Esophagus squamous epithelium (tissue), 5 donors: ENCODE measurements around the gene ACCSL. TPM values are rescaled to one million over a fixed set of nuclear protein-coding genes. Genes with fewer than 3 reads are reported as not detected.

Experiments used
- DNase-seq: peaks from one replicate; lab custom pipeline; 2025; lab: John Stamatoyannopoulos, UW
- H3K27ac ChIP-seq, 4 donors: fragments of 200-600 bp; sonication (generic); one replicate each; pipeline ENCODE4 v1.5.1; 2016 to 2019; ENCODE audit warnings: mild to moderate bottlenecking in 1 of 4
- H3K27me3 ChIP-seq, 4 donors: fragments of 200-600 bp; sonication (generic); 1 replicate in 3 of 4; 2 replicates in 1 of 4; pipeline versions ENCODE4 v1.5.1 to v1.6.0; 2017 to 2021; ENCODE audit warnings: antibody characterized with exemption in 1 of 4
- H3K36me3 ChIP-seq, 3 donors: fragments of 200-600 bp; sonication (generic); one replicate each; pipeline ENCODE4 v1.5.1; 2016 to 2019
- H3K4me1 ChIP-seq, 3 donors: fragments of 200-600 bp; sonication (generic); one replicate each; pipeline ENCODE4 v1.5.1; 2017 to 2019
- H3K4me3 ChIP-seq, 4 donors: fragments of 200-600 bp; sonication (generic); 1 replicate in 3 of 4; 2 replicates in 1 of 4; pipeline ENCODE4 v1.5.1; 2016 to 2019; ENCODE audit warnings: mild to moderate bottlenecking in 2 of 4, moderate library complexity in 1 of 4
- H3K9me3 ChIP-seq, 3 donors: fragments of 200-600 bp; sonication (generic); one replicate each; pipeline ENCODE4 v1.5.1; 2016 to 2019
- POLR2A ChIP-seq, 4 donors: fragments of 450-650 bp; IDR thresholded peaks; one replicate each; pipeline ENCODE4 v1.6.1; 2017; ENCODE audit warnings: antibody characterized with exemption in 4 of 4, mild to moderate bottlenecking in 4 of 4, moderate library complexity in 3 of 4
- WGBS, 2 donors: methylation state at CpG; one replicate each; pipeline ENCODE4 v1.1.5; 2018; 5-methylcytosine and 5-hydroxymethylcytosine counted together
- intact Hi-C: fragments of 100-400 bp; cut with DNase I; formaldehyde crosslinking; loops from one replicate; pipeline ENCODE4 v1.15.0; 2022
- total RNA-seq, 4 donors: library from RNA; depleted of rRNA; stranded (reverse); fragments of >200 nt; gene quantifications; one replicate each; pipeline ENCODE4 v1.1.0, GENCODE V29; 2016
- TF ChIP-seq, protein P1 (sequence below), 6 experiments: fragments of 450-650 bp in 4 of 6; fragments of 200-600 bp in 2 of 6; sonication (generic) in 2 of 6; IDR thresholded peaks; one replicate each; pipeline ENCODE4 v1.5.1; 2016 to 2019; ENCODE audit warnings: antibody characterized with exemption in 6 of 6, mild to moderate bottlenecking in 4 of 6, moderate library complexity in 4 of 6
- donor health status: DM: yes; HTN: yes; CAD: no.

ACCSL gene
- total RNA-seq, 4 donors from 2014 or later = not detected

DNA sequence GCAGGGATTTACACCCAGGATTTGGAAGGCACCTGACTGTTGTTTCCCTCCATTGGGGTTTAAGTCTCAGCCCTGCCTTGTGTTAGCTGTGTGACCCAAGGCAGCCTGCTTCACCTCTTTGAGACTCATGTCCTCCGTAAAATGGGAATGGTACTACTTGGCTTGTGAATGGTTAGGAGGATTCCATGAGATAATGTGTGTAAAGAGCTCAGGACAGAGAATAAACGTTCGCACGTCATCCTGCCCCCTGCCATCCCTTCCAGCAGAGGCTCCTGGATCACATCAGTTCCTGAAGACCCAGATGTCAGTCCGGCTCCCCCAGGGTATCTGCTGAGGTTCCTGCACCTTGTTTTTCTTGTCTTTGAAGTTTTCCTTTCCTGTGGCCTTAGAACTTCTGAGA is 16.8 kb upstream of the ACCSL start:
- TF ChIP-seq POLR2A (IDR thresholded peaks at IDR 0.05) = no peak
- TF ChIP-seq, protein P1, sequence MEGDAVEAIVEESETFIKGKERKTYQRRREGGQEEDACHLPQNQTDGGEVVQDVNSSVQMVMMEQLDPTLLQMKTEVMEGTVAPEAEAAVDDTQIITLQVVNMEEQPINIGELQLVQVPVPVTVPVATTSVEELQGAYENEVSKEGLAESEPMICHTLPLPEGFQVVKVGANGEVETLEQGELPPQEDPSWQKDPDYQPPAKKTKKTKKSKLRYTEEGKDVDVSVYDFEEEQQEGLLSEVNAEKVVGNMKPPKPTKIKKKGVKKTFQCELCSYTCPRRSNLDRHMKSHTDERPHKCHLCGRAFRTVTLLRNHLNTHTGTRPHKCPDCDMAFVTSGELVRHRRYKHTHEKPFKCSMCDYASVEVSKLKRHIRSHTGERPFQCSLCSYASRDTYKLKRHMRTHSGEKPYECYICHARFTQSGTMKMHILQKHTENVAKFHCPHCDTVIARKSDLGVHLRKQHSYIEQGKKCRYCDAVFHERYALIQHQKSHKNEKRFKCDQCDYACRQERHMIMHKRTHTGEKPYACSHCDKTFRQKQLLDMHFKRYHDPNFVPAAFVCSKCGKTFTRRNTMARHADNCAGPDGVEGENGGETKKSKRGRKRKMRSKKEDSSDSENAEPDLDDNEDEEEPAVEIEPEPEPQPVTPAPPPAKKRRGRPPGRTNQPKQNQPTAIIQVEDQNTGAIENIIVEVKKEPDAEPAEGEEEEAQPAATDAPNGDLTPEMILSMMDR (IDR thresholded peaks at IDR 0.05) = no peak

DNA sequence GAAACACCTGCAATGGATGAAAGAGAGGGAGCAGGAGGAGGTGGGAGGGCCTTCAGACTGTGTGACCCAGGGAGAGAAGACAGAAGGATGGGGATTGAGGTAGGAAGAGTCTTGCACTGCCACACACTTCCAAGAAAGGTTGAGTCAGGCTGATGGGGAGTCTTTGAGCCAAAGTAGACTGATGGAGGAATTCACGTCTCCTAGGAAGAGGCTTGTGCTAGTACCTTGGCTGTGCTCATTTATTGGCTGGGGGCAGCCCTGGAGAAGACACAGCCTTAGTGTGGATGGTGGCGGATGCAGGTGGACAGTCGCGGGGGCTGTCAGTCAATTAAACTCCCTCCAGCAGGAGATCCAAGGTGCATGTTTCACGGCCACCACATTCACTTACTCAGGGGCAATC is 16.2 kb upstream of the ACCSL start:
- intact Hi-C loops = no loop called here
- DNase-seq = no peak
- Histone ChIP-seq H3K36me3 (no peaks in the 10 kb centered on the region), H3K4me3 (no peak overlapping the region), H3K9me3 (no peaks in the 10 kb centered on the region), H3K4me1 (peaks cover 0 to 18% (median 0%) of the 10 kb centered on the region in 3 donors), H3K27ac (peak overlapping the region in 3 of 4 donors; percentile 23 to 80 (median 71)), H3K27me3 (no peaks in the 10 kb centered on the region)
- 76 to 79% methylated on average over 3 to 5 of the region's 5 CpGs for WGBS, 2 donors
- no peak for TF ChIP-seq POLR2A (IDR thresholded peaks at IDR 0.05)
- TF ChIP-seq, protein P1 (IDR thresholded peaks at IDR 0.05) = no peak

More for the DNA sequence above, 16.8 kb upstream of the ACCSL start:
- Histone ChIP-seq H3K4me1 (peaks cover 0 to 18% (median 0%) of the 10 kb centered on the region in 3 donors), H3K27me3 (no peaks in the 10 kb centered on the region), H3K9me3 (peaks cover 0 to 2% (median under 1%) of the 10 kb centered on the region in 3 donors), H3K27ac (peak overlapping the region in 3 of 4 donors; percentile 23 to 80 (median 71)), H3K4me3 (no peak overlapping the region), H3K36me3 (no peaks in the 10 kb centered on the region)
- 71 to 78% methylated on average over 5 of the region's 5 CpGs for WGBS, 2 donors
- DNase-seq = no peak
- intact Hi-C loops = no loop called here

DNA sequence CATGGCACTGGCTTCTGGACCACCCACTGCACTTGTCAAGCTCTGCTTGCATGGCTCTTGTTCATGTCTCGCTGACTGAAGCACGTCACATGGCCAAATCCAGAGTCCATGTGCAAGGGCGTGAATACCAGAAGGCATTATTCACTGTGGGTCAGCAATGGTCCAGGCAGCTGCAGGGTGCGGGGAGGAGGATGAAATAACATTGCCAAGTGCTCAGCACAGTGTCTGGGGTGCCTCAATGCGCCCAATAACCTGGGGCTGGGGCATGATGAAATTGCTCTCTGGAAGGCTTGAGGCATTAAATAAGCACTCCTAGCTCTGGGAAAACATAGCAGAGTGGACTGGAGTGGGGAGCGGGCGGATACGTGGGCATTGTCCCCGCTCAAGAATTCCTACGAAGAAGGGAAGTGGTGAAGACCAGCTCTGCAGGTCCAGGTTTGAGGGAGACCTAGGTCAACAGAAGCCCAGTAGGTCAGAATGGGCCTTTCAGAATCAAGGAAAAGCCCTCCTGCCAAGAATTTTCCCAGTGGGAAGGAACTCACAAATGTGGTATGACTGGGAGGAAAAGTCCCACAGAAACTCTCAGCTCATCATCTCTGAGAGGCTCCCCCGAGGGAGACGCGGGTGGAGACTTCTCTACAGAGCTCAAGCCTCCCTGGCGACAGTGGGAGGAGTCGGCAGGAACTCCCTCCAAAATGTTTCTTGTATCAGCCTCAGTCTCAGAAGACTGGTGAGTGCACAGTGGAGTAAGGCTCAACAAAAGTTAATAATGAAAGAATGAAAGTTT is 15.3 kb upstream of the ACCSL start:
- Histone ChIP-seq H3K4me3 (no peak overlapping the region), H3K27me3 (no peaks in the 10 kb centered on the region), H3K27ac (peak overlapping the region in 3 of 4 donors; percentile 8 to 80 (median 52)), H3K4me1 (peaks cover 0 to 25% (median 0%) of the 10 kb centered on the region in 3 donors), H3K36me3 (no peaks in the 10 kb centered on the region), H3K9me3 (no peaks in the 10 kb centered on the region)
- TF ChIP-seq, protein P1 (IDR thresholded peaks at IDR 0.05) = no peak
- TF ChIP-seq POLR2A (IDR thresholded peaks at IDR 0.05) = no peak
- intact Hi-C loops = no loop called here
- no peak for DNase-seq
- WGBS, 2 donors = 62 to 70% methylated on average over 15 of the region's 15 CpGs

- H3K27me3 ChIP-seq = no peaks in the 10 kb centered on the region
- H3K9me3 ChIP-seq = no peaks in the 10 kb centered on the region
- no peaks in the 10 kb centered on the region for H3K36me3 ChIP-seq
- no peak for DNase-seq
- 40 to 47% methylated on average over 3 of the region's 3 CpGs for WGBS, 2 donors
- intact Hi-C loops = no loop called here
- no peak overlapping the region for H3K4me3 ChIP-seq
- peaks cover 0 to 25% (median 0%) of the 10 kb centered on the region in 3 donors for H3K4me1 ChIP-seq
- no peak for TF ChIP-seq POLR2A (IDR thresholded peaks at IDR 0.05)
- TF ChIP-seq, protein P1 (IDR thresholded peaks at IDR 0.05) = no peak
- H3K27ac ChIP-seq = peak overlapping the region in 3 of 4 donors; percentile 8 to 80 (median 52)
These were observed 14.3 kb upstream of the ACCSL start for GRCh38 chr11:44033411-44033850.

DNA sequence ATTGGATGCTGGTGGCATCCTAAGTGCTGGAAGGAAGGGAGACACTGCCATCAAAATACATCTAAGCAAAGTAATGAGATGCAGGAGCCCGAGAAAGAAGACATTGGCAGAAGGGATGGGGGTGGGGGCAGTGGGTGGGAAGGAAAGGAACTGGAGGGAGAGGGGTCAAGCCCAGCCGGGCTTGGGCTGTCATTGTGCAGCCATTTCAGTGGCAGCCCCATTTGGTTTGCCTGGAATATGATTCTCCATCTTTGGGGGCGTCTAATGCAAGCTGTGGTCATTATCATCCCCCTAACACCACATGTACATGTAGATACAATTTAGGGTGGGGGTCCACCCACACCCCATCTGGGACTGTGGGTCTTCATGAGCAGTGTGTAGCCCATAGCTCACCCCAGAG is 13.9 kb upstream of the ACCSL start:
- H3K9me3 ChIP-seq = no peaks in the 10 kb centered on the region
- 38 to 53% methylated on average over 3 of the region's 3 CpGs for WGBS, 2 donors
- no peaks in the 10 kb centered on the region for H3K27me3 ChIP-seq
- no peak for DNase-seq
- no peak for TF ChIP-seq POLR2A (IDR thresholded peaks at IDR 0.05)
- TF ChIP-seq, protein P1 (IDR thresholded peaks at IDR 0.05) = no peak
- intact Hi-C loops = no loop called here
- H3K4me1 ChIP-seq = peaks cover 0 to 25% (median 0%) of the 10 kb centered on the region in 3 donors
- no peak overlapping the region for H3K4me3 ChIP-seq
- no peak overlapping the region for H3K27ac ChIP-seq
- H3K36me3 ChIP-seq = no peaks in the 10 kb centered on the region
